Naive B cell (primary cell): ENCODE measurements around the gene TIMELESS. TPM values are rescaled to one million over a fixed set of nuclear protein-coding genes. Genes with fewer than 3 reads are reported as not detected.

Experiments
- ATAC-seq, 2 donors: fragments of 150-1000 bp; cut with Tn5 transposase; 2 replicates each; pipeline ENCODE4 v1.10.0; 2021; ENCODE audit warnings: low read depth in 2 of 2, mild to moderate bottlenecking in 2 of 2, moderate library complexity in 2 of 2
- DNase-seq: peaks from one replicate; pipeline ENCODE4 v3.0.0; 2022
- H3K27ac Mint-ChIP-seq, 6 donors: one replicate each; pipeline ENCODE4 v1.8.0; 2020 to 2022; ENCODE audit warnings: mild to moderate bottlenecking in 6 of 6, mixed read lengths in 6 of 6, moderate library complexity in 5 of 6, inconsistent platforms in 2 of 6
- H3K27me3 Mint-ChIP-seq, 3 donors: one replicate each; pipeline ENCODE4 v1.8.0; 2021 to 2022; ENCODE audit warnings: mixed read lengths in 3 of 3, mild to moderate bottlenecking in 1 of 3
- H3K36me3 Mint-ChIP-seq, 2 donors: one replicate each; pipeline ENCODE4 v1.8.0; 2020 to 2022; ENCODE audit warnings: mixed read lengths in 2 of 2, inconsistent platforms in 1 of 2, mild to moderate bottlenecking in 1 of 2
- H3K4me1 Mint-ChIP-seq, 3 donors: one replicate each; pipeline ENCODE4 v1.8.0; 2020 to 2022; ENCODE audit warnings: mixed read lengths in 3 of 3, inconsistent platforms in 1 of 3, mild to moderate bottlenecking in 1 of 3, moderate library complexity in 1 of 3
- H3K4me3 Mint-ChIP-seq, 8 donors: one replicate each; pipeline ENCODE4 v1.8.0; 2020 to 2022; ENCODE audit warnings: mild to moderate bottlenecking in 8 of 8, mixed read lengths in 8 of 8, moderate library complexity in 8 of 8, inconsistent platforms in 2 of 8
- H3K9me3 Mint-ChIP-seq, 7 donors: one replicate each; pipeline ENCODE4 v1.8.0; 2020 to 2022; ENCODE audit warnings: mixed read lengths in 7 of 7, mild to moderate bottlenecking in 5 of 7, inconsistent platforms in 2 of 7, moderate library complexity in 1 of 7
- polyA plus RNA-seq, 6 donors: library from polyadenylated mRNA; unstranded; fragments of 300-500 nt; fragmentation: Illumina TruSeq; gene quantifications; one replicate each; pipeline ENCODE4 v1.2.3, GENCODE V29; 2021; ENCODE audit warnings: low read depth in 6 of 6

TIMELESS gene
- polyA plus RNA-seq, 6 donors from 2014 or later = 16.8 to 30.5 (median 25.8) TPM

DNA sequence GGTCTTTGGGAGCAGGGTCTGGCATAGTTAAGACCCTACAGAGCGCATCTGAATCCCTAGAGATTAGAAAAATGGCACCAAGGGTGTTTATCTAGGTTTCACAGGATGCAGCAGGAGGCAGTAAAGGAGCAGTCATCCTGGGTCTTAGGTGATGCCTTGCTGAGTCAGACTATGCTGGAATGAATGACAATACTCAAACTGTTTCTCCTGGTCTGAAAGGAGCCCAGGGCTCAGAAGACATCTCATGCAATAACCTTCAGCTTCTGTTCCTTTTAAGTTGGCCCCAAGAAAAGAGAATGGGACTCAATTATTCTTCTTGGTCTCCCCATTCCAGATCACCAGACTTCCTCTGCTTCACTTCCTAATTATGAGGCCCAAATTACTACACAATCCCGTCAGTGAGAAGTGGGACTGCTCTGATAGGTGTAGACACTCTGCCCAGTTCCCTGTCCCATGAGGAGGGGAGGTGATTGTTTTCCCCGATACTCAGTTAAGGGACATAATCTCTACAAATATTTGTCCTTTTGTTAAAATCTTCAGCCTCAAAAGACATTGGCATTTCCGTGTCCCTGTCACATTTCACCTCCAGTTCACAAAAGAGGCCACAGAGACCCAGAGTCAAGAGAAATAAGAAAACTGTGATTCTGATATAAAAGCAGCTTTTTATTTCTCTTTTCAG is 71.8 kb downstream of the TIMELESS start:
- DNase-seq (no peak), ATAC-seq (no peak)

DNA sequence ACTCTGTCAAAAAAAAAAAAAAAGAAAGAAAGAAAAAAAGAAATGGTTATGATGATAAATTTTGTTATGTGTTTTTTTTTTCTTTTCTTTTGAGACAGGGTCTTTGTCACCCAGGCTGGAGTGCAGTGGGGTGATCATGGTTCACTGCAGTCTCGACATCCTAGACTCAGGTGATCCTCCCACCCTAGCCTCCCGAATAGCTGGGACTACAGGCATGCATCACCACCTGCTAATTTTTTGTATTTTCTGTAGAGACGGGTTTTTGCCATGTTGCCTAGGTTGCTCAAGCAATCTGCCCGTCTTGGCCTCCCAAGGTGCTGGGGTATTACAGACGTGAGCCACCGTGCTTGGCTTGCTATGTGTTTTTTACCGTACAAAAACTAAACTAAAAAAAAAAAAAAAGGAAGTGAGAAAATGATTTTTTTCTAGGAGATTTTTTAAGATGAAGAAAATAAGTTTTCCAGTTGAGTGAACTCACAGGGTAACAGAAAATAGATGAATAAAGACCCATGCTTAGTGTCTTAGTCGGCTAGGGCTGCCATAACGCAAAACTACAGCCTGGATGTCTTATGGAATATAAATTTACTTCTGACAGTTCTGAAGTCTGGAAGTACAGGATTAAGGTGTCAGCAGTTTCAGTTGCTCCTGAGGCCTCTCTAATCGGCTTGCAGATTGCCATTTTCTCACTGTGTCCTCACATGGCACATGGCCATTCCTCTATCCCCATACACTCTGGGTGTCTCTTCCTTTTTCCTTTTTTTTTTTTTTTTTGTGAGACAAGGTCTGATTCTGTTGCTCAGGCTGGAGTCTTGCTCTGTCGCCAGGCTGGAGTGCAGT is 73.4 kb downstream of the TIMELESS start:
- DNase-seq (peak; percentile 78), ATAC-seq (peak; percentile 92 to 94)
- Mint-ChIP-seq H3K4me3 (peak overlapping the region; percentile 60 to 90 (median 77)), H3K36me3 (no peaks in the 10 kb centered on the region), H3K9me3 (peaks cover 0 to 9% (median 5%) of the 10 kb centered on the region in 7 donors), H3K27ac (peak overlapping the region; percentile 87 to 98 (median 96)), H3K27me3 (no peaks in the 10 kb centered on the region), H3K4me1 (peaks cover 35 to 72% (median 46%) of the 10 kb centered on the region in 3 donors)

More for the DNA sequence above, 71.8 kb downstream of the TIMELESS start:
- Mint-ChIP-seq H3K36me3 (no peaks in the 10 kb centered on the region), H3K4me1 (peaks cover 35 to 69% (median 46%) of the 10 kb centered on the region in 3 donors), H3K27ac (peak overlapping the region; percentile 87 to 98 (median 96)), H3K9me3 (peaks cover 0 to 9% (median 5%) of the 10 kb centered on the region in 7 donors), H3K4me3 (peak overlapping the region in 7 of 8 donors; percentile 9 to 90 (median 60)), H3K27me3 (no peaks in the 10 kb centered on the region)

DNA sequence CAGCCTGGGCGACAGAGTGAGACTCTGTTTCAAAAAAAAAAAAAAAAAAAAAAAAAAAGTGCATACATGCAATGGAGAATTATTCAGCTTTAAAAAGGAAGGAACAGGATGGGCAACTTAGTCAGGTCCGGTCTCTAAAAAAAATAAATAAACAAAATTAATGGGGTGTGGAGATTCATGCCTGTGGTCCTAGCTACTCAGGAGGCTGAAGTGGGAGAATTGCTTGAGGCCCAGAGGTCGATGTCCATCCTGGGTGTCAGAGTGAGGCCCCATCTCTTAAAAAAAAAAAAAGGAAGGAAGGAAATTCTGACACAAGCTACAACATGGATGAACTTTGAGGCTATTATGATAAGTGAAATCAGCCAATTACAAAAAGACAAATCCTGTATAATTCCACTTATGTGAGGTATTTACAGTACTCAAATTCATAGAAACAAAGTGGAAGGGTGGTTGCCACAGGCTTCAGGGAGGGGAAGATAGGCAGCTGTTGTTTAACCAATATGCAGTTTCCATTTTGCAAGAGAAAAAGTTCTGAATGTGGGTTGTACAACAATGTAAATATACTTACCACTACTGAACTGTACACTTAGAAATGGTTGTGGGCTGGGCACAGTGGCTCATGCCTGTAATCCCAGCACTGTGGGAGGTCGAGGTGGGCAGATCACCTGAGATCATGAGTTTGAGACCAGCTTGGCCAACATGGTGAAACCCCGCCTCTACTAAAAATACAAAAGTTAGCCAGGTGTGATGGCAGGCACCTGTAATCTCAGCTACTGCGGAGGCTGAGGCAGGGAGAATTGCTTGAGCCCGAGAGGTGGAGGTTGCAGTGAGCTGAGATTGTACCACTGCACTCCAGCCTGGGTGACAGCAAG is 74.3 kb downstream of the TIMELESS start:
- DNase-seq (peak; percentile 19), ATAC-seq (peak; percentile 22 to 32)
- Mint-ChIP-seq H3K4me1 (peaks cover 37 to 70% (median 46%) of the 10 kb centered on the region in 3 donors), H3K27me3 (no peaks in the 10 kb centered on the region), H3K4me3 (peak overlapping the region; percentile 56 to 90 (median 77)), H3K36me3 (no peaks in the 10 kb centered on the region), H3K9me3 (peaks cover 0 to 9% (median 5%) of the 10 kb centered on the region in 7 donors), H3K27ac (peak overlapping the region; percentile 87 to 98 (median 96))

DNA sequence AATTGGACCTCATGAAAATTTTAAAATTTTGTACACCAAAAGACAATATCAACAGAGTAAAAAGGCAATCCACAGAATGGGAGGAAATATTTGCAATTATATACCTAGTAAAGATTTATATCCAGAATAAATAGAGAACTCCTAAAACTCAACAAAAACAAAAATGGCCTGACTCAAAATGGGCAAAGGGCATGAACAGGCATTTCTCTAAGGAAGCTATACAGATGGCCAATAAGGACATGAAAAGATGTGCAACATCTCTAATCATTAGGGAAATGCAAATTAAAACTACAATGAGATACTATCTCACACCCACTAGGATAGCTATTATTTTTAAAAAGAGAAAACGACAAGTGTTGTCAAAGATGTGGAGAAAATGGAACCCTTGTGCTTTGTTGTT is 75.7 kb downstream of the TIMELESS start:
- no peak for ATAC-seq
- no peaks in the 10 kb centered on the region for H3K36me3 Mint-ChIP-seq
- peaks cover 0 to 9% (median 5%) of the 10 kb centered on the region in 7 donors for H3K9me3 Mint-ChIP-seq
- no peaks in the 10 kb centered on the region for H3K27me3 Mint-ChIP-seq
- peak overlapping the region in 5 of 6 donors; percentile 24 to 92 (median 74) for H3K27ac Mint-ChIP-seq
- peaks cover 39 to 62% (median 46%) of the 10 kb centered on the region in 3 donors for H3K4me1 Mint-ChIP-seq
- peak overlapping the region in 5 of 8 donors; percentile 13 to 56 (median 43) for H3K4me3 Mint-ChIP-seq
- DNase-seq = no peak

DNA sequence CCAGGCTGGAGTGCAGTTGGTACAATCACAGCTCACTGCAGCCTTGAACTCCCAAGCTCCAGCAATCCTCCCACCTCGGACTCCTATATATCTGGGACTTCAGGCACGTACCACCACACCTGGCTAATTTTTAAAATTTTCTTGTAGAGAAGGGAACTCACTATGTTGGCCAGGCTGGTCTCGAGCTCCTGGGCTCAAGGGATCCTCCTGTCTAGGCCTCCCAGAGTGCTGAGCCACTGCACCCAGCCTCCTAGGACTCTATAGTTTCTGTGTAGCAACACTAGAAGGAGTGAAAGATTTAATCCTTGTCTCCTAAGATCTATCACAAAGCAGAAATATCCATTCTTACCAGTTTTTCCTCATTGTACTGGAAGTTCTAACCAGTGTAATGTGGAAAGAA is 82.3 kb downstream of the TIMELESS start:
- no peak for ATAC-seq
- Mint-ChIP-seq H3K4me3 (no peak overlapping the region), H3K27me3 (no peaks in the 10 kb centered on the region), H3K9me3 (no peaks in the 10 kb centered on the region), H3K4me1 (peaks cover 0 to 13% (median 4%) of the 10 kb centered on the region in 3 donors), H3K36me3 (no peaks in the 10 kb centered on the region), H3K27ac (no peak overlapping the region)
- no peak for DNase-seq

Other genes with a start within 250 kb of the TIMELESS start
- 100 to 1,000 TPM in 5 of 6 donors, 10 to 100 TPM in 1; 95.2 to 136 (median 109) TPM for gene RNF41, start 227.5 kb downstream of the TIMELESS start, polyA plus RNA-seq
- 1 to 10 TPM in 5 of 6 donors, under 1 TPM in 1; 0.73 to 5.7 (median 3.9) TPM for gene NABP2, start 225.1 kb downstream of the TIMELESS start, polyA plus RNA-seq
- not detected for gene SLC39A5, start 219.4 kb downstream of the TIMELESS start, polyA plus RNA-seq
- 10 to 100 TPM in 3 of 6 donors, 1 to 10 TPM in 3; 2.3 to 13.2 (median 8.0) TPM for gene ANKRD52, start 191.0 kb downstream of the TIMELESS start, polyA plus RNA-seq
- gene COQ10A, start 182.5 kb downstream of the TIMELESS start, polyA plus RNA-seq = 10 to 100 TPM in 5 of 6 donors, 1 to 10 TPM in 1; 9.5 to 16.6 (median 14.2) TPM
- 10 to 100 TPM; 60.8 to 88.7 (median 72.1) TPM for gene CS, start 149.1 kb downstream of the TIMELESS start, polyA plus RNA-seq
- gene CNPY2, start 133.4 kb downstream of the TIMELESS start, polyA plus RNA-seq = 100 to 1,000 TPM; 134 to 210 (median 152) TPM
- gene PAN2, start 115.4 kb downstream of the TIMELESS start, polyA plus RNA-seq = 10 to 100 TPM in 5 of 6 donors, 1 to 10 TPM in 1; 10.0 to 15.3 (median 13.6) TPM
- gene IL23A, start 110.5 kb downstream of the TIMELESS start, polyA plus RNA-seq = 10 to 100 TPM in 4 of 6 donors, 1 to 10 TPM in 2; 8.0 to 15.6 (median 12.9) TPM
- gene STAT2, start 89.3 kb downstream of the TIMELESS start, polyA plus RNA-seq = 100 to 1,000 TPM; 119 to 150 (median 131) TPM
- gene APOF, start 86.6 kb downstream of the TIMELESS start, polyA plus RNA-seq = not detected
- not detected for gene MIP, start 5.2 kb upstream of the TIMELESS start, polyA plus RNA-seq
- gene SPRYD4, start 19.2 kb upstream of the TIMELESS start, polyA plus RNA-seq = 1 to 10 TPM in 5 of 6 donors, under 1 TPM in 1; 0.59 to 2.6 (median 2.0) TPM
- 1 to 10 TPM in 3 of 6 donors, under 1 TPM in 2, not detected in 1; 0.95 to 1.9 (median 1.6) TPM for gene GLS2, start 38.7 kb upstream of the TIMELESS start, polyA plus RNA-seq
- 1 to 10 TPM in 1 of 6 donors, under 1 TPM in 5; 0.03 to 6.0 (median 0.54) TPM for gene RBMS2, start 72.4 kb upstream of the TIMELESS start, polyA plus RNA-seq
- 10 to 100 TPM; 17.3 to 56.0 (median 33.5) TPM for gene BAZ2A, start 180.9 kb upstream of the TIMELESS start, polyA plus RNA-seq
- 1,000 to 10,000 TPM in 1 of 6 donors, 100 to 1,000 TPM in 5; 711 to 1,110 (median 809) TPM for gene ATP5F1B, start 196.6 kb upstream of the TIMELESS start, polyA plus RNA-seq
- gene PTGES3, start 238.9 kb upstream of the TIMELESS start, polyA plus RNA-seq = 100 to 1,000 TPM; 176 to 270 (median 203) TPM